NCI-H1436 (cell line): ENCODE results near the gene PAFAH1B2.
"Not testable (repeated sequence)": the region's sequence is repeated elsewhere in the genome, so short reads cannot be mapped to it uniquely, and the experiment has no call there.

Experiments used
- DNase-seq: peaks from one replicate; lab custom pipeline; 2025; lab: John Stamatoyannopoulos, UW

PAFAH1B2 gene

DNA sequence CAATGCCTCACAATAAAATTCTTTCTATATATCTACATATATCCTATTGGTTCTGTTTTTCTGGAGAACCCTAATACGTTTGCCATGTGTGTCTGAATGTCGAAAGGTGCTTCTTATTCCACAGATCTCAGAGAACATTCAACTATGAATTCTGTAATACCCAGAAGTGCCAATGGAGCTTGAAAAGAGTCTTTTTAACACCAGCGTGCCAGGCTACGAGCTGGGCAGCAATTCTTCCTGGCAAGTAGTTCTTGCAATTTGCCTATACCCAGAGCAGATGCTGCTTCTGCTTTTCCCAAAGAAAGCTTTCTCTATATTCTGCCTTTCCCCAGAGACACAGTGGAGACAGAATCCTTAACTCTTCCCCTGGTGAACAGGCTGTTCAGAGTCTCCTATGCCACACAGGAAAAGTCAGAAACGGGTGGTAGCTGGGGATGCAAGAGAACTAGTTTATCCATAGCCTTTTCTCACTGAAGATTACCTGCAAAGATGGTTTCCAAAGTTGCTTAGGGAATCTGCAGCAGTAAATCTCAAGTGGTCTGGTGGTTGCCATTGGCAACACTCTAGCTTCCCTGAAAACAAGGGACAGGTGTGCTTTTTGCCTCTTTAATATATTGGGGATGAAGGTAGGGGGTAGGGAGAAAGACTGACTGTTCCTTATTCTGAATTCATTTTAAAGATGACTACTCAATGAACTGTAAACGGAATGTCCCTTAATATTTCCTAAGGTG lies 16.8 kb upstream of the PAFAH1B2 start:
- peak; percentile 32 for DNase-seq

DNA sequence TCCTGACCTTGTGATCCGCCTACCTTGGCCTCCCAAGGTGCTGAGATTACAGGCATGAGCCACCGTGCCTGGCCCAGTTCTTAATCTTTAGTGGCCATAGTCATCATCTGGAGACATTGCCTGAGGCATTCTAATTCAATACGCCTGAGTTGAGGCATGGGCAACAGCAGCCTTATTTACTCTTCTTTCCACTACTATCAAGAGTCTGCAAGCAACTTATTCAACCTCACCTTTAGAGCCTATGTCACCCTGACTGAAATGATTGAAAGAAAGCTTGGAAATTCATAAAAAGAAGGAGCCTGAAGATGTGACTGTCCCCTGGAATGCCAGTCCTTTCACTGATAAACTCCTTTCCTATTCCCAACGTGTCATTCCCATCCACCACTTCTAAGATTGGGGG lies 15.8 kb upstream of the PAFAH1B2 start:
- DNase-seq = no peak

DNA sequence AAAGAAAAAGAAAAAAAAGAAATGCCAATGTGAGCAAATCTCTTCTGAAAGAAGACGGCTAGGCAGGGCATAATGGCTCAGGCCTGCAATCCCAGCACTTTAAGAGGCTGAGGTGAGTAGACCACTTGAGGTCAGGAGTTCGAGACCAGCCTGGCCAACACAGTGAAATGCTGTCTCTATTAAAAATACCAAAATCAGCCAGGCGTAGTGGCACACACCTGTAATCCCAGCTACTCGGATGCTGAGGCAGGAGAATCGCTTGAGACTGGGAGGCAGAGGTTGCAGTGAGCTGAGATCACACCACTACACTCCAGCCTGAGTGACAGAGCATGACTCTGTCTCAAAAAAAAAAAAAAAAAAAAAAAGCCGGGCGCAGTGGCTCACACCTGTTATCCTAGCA lies 13.7 kb upstream of the PAFAH1B2 start:
- not testable (repeated sequence) for DNase-seq

DNA sequence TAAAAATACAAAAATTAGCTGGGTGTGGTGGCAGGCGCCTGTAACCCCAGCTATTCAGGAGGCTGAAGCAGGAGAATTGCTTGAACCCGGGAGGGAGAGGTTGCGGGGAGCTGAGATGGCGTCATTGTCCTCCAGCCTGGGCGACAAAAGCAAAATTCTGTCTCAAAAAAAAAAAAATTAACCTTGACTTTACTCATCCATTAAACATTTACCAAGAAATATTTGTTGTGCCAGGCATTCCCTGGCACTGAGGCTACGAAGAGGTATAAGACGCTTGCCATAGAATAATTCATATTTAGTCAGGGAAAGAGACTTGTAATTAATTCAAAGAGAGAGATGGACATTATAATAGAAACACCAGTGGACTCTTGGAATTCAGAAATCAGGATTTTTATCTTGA lies 13.2 kb upstream of the PAFAH1B2 start:
- DNase-seq = no peak

DNA sequence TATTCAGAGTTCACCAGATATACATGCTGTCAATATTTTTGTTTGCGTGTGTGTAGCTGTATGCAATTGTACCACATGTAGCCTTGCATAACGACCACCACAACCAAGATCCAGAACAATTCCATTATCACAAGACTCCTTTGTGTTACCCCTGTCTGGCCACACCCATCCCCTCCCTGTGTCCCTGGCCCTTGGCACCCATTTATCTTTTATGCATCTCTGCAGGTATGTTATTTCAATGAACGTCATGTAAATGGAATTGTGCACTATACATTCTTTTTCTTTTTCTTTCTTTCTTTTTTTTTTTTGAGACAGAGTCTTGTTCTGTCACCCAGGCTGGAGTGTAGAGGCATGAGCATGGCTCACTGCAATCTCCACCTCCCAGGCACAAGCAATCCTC lies 9.7 kb upstream of the PAFAH1B2 start:
- no peak for DNase-seq

DNA sequence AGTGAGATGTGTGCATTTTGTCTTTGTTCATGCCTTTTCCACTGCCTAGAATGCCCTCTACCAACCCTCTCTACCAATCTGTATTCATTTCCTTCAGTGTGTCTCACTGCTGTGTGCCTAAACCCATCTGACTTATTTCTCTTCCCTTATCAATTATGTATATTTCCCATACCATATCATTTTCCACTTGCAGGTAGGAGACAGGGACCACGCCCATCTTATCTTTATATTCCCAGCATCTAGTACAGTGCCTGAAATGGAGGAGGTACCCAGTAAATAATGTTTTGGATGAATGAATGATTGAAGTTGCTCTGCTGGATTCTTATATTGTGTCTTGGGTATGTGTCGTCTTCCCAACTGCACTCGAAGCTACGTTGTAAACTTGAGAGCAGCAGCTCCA lies 9.1 kb upstream of the PAFAH1B2 start:
- not testable (repeated sequence) for DNase-seq

DNA sequence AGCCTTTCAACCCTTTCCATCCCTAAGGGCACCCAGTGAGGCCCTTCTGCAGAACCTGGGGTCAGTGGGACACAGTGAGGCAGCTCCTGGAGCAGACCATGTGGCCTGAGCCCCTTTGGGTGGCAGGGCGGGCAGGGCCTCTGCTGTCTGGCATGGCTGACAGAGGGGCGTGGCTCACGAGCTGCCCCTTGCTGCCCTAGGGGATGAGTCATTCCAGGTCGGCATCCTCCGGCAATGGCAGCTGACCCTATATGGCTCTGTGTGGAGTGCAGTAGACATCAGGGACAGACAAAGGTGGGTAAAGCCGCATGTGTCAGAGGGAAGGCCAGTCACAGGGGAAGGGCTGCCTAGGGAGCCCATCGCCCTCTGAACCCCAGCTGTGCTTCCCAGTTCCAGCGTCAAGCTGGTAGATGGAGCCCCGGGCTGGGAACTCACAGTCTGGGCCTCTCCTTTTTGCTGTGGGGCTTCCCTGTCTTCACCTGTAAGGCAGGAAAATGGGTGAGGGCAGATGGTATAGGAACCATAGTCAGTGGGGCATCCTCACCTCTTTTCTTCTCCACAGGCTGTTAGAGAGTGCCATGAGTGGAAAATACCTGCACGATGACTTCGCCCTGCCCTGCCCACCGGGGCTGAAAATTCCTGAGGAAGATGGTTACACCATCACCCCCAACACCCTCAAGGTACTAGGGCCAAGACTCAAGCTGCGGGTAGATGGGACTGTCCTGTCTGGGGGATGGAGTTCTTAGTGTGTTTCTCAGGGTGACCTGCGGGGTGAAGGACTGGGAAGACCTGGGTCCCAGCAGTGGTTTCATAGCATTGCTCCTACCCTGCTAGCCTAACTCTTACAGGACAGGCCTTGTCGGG lies 6.6 kb upstream of the PAFAH1B2 start:
- DNase-seq = not testable (repeated sequence)

DNA sequence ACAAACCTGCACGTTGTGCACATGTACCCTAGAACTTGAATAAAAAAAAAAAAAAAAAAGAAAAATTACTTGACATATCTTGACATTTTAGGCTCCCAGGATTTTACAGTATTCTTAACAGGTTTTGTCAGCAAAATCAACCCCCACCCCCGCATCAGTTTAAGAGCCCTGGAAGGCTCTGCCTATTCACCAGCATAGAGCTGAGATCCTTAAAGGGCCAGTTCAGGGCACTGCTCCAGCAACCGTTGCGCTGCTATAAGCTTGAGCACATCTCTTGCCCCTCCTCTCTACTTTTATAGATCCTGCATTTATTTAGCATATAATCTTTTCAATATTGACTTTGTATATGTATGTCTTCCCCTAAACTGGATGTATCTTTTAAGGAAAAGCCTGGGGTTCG lies 697 bp upstream of the PAFAH1B2 start:
- DNase-seq = peak; percentile 20

DNA sequence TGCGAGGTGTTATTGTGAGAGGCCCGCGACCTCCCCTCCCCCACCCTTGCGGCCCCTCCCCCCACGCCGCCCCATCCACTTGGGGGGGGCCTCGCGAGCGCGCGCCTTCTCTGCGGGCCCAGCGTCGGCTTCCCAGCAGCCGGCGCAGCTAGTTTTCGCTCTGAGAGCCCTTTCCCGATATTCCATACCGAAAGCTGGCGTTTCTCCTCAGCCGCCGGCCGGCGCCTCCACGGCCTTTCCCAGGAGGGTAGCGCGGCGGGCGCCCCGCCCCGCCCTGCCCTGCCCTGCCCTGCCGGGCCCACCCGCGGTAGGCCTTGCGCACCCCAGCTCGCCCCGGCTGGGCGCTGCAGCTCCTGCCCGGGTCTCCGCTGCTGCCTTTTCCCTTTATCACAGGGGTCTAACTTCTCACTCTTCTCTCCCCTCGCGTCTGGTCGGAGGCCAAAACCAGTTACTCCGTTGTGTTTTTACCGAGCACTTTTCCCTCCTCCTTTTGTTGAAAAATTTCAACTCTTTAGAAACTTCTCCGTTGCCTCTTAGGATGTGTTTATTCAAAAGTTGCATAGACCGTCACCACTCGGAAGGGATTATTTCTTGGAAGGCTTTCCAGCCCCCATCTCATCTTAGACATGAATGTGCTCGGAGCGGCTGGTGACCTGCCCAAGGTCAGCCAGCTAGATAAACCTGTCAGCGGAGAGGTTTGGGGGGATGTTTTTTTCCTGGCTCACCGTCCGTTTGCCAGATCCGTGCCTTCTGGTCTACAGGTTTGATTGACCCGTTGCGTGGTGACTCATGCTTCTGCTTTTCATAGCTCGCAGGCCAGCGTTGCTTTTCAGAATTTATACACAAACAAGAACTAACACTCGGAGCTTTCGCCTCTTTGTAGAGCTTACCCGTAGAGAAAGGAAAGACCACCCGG lies 648 bp downstream of the PAFAH1B2 start:
- peak; percentile 54 for DNase-seq

DNA sequence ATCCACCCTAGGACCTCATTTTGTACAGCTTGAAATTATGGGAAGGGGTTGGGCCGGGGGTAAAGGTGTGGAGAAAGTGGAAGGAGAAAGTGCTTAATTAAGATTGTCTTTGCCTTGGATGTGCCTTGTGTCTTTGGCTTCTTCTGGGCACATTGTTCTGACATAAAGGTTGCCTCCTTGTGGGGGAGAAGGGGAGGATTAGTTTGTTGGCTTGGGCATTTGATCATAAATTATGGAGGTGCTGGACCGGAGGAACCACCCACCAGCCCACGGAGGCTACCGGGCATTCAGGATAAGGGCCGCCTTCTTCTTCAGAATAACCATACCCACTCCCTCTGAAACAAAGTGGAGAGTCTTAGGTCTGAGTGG lies 1.3 kb downstream of the PAFAH1B2 start:
- DNase-seq = no peak

DNA sequence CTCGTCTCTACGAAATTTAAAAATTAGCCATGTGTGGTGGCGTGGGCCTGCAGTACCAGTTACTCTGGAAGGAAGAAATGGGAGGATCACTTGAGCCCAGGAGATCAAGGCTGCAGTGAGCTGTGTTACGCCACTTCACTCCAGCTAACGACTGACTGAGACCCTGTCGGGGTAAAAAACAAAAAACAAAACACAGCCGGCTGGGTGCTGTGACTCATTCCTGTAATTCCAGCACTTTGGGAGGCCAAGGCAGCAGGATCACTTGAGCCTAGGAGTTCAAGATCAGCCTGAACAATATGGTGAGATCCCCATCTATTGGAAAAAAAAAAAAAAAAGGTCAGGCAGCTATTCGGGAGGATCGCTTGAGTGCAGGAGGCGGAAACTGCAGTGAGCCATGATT lies 2.4 kb downstream of the PAFAH1B2 start:
- no peak for DNase-seq

DNA sequence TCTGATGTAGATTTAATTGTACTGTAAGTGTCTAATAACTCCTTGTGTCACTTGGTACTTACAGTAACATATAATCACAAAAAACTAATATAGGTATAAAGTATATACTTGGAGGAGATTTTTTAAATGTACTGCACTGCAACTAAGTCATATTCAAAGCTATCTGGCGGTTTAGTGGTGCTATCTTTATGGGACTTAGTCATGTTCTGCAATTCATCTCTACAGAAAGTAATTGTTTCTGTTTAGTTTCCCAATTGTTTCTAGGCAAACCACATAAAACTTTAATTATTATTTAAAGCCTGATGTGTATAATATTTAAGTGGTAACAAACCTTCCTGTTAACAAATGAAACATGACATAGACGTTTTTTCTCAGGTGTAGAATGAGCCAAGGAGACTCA lies 8.0 kb downstream of the PAFAH1B2 start:
- no peak for DNase-seq

DNA sequence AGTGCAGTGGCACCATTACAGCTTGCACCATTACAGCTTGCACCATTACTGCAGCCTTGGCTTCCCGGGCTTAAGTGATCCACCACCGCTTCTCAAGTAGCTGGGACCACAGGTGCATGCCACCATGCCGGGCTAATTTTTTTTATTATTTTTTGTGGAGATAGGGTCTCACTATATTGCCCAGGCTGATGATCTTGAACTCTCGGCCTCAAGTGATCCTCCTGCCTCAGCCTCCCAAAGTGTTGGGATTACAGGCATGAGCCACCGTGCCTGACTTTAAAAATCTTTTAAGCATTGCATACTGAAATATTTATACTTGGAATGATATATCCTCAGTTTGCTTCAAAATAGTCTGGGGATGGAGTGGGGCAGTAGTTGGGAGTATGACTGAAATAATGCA lies 10.4 kb downstream of the PAFAH1B2 start:
- DNase-seq = no peak

DNA sequence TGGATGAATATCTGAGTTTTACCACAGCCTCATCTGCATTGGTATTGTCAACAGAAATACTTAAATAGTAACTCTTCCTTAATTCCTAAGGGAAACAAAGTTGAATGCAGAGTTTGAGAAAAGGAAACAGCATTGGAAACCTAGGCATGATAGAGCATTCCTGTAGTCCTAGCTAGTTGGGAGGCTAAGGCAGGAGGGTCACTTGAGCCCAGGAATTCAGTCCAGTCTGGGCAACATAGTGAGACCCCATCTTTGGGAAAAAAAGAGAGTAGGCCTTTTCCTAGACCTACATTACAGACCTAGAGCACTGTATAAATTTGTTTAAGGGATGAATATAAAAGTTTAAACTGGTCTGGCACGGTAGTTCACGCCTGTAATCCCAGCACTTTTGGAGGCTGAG lies 13.4 kb downstream of the PAFAH1B2 start:
- DNase-seq = no peak

DNA sequence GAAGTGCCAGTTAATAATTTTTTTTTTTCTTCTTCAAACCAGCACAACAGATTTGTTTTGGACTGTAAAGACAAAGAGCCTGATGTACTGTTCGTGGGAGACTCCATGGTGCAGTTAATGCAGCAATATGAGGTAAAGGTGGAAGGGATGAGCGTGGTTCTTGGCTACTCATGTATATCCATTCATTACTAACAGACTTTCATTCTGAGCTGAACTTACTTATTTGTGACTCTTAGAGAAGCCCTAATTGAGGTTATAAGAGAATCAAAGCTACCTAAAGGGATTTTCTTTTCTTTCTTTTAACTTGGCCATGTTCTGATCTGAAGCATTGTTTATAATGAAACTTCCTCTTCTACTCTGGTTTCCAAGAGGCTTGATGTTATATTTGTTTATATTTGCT lies 15.8 kb downstream of the PAFAH1B2 start:
- no peak for DNase-seq

DNA sequence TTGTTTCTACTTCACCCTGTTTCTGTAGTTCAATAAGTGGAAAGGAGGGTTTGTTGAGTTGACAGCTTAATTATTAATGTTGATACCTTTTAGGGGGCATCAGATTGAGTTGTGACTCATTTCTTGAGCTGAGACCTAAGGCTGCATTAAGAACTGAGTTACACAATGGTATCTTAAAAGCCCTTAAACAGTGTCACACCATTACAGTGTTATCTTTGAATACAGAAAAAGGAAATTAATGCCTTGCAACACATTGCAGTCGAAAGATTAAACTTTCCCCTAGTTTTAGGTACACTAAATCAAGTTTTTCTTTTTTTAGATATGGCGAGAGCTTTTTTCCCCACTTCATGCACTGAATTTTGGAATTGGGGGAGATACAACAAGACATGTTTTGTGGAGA lies 16.7 kb downstream of the PAFAH1B2 start:
- no peak for DNase-seq

DNA sequence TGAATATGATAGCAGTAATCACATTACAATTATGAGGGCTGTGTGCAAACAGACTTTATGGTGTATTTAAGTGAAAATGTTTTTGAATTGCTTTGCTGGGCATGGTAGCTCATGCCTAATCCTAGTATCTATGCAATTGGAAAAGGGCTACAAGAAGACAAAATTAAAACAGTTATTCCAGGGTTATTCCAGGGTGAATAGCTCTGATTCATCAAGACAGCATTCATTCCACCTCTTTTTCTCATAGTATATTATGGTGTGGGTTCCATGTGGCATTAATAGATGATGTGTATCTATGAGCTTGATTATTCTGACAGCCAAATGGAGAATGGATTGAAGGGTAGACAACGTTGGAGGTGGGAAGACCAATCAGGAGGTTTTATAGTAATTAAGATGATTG lies 22.4 kb downstream of the PAFAH1B2 start:
- DNase-seq = no peak

DNA sequence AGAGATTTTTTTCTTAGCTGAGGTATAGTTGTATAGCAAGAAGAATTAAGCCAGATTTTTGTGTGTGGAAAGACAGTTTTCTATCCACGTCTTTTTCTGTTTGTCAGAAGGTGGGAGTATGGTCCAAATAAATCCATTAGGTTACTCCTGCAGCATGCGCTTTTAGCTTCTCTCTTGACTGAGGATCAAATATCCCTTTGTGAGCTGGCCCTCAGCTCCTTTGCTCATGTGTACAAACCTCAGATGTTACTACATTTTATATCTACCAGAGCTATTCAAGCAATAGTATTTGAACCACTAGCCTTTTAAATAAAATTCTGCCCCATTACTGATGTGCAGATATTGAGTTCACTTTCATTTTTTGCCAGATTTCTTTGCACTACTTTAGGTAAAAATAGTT lies 25.6 kb downstream of the PAFAH1B2 start:
- no peak for DNase-seq

DNA sequence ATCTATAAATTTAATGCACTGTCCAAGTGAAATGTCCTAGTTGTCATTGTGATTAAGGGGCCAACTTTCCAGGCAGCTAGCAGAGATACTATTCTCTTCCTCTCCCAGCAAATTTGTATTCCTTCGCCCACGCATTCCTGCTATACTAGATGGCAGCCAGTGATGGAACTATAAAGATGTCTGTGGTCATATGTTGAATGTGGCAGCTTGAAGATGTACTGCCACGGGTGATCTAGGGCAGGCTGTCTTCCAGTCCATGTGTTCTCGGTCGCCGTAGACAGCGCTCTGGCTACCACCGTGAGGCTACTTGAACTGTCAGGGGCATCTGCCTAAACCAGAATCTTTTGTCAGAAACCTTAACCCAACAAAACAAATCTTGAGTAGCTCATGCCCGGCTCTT lies 26.1 kb downstream of the PAFAH1B2 start:
- no peak for DNase-seq

DNA sequence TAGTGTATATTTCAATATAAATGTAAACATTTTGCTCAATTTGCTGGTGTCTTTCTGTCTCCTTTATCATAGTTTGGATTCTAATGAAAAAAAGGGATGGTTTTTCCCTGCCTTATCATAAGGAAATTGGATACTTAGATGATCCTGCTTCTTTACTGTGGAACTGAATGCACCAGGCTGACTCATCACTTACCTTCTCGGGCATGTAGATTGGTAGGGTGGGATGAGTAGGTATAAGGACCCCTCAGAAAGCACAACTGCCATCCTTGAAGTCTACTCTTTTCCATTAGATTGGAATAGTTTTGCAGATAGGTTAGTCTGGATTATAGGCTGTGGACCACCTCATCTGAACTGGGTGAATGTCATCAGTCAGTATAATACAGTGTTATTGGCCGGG lies 26.9 kb downstream of the PAFAH1B2 start:
- no peak for DNase-seq

DNA sequence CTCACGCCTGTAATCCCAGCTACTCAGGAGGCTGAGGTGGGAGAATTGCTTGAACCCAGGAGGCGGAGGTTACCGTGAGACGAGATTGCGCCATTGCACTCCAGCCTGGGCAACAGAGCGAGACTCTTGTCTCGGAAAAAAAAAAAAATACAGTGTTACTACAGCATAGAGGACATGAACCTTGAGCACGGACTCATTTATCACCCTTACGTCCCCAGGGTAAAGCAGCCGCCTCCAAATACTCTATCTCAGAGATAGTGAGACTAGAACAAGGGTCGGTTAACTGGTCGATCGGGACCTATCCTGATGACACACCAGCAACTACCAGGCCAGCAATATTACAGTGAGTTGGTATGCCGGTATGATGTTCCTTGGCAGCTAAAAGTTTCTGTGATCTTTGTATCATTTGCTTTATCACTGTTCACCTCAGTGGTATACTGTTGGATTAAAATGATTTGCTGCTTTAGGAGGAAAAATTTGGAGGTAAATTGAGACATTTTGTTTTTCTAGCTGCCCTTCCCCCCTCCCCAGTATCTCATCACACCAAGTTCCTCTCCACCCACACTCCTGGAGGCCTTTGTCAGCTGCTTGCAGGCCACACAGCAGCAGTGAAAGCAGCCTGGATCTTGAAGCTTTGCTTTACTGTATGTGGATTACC lies 27.4 kb downstream of the PAFAH1B2 start:
- no peak for DNase-seq
